LNCaP clone FGC (cell line): Measurements from ENCODE around the gene EBF4.

Source experiments
- DNase-seq: peaks from one replicate; pipeline ENCODE4 v3.0.0-alpha.2; 2011; ENCODE audit warnings: low read depth
- H3K4me3 ChIP-seq: 2 replicates; pipeline ENCODE4 v1.5.1; 2011; ENCODE audit warnings: mild to moderate bottlenecking, low read depth, low read length, control low read depth
- TF ChIP-seq, protein P1 (sequence below): IDR thresholded peaks from 2 replicates; pipeline ENCODE4 v1.5.1; 2012; ENCODE audit warnings: mild to moderate bottlenecking; ENCODE audit not compliant: control insufficient read depth, insufficient read depth; ENCODE audit errors: extremely low read depth

Gene EBF4

DNA sequence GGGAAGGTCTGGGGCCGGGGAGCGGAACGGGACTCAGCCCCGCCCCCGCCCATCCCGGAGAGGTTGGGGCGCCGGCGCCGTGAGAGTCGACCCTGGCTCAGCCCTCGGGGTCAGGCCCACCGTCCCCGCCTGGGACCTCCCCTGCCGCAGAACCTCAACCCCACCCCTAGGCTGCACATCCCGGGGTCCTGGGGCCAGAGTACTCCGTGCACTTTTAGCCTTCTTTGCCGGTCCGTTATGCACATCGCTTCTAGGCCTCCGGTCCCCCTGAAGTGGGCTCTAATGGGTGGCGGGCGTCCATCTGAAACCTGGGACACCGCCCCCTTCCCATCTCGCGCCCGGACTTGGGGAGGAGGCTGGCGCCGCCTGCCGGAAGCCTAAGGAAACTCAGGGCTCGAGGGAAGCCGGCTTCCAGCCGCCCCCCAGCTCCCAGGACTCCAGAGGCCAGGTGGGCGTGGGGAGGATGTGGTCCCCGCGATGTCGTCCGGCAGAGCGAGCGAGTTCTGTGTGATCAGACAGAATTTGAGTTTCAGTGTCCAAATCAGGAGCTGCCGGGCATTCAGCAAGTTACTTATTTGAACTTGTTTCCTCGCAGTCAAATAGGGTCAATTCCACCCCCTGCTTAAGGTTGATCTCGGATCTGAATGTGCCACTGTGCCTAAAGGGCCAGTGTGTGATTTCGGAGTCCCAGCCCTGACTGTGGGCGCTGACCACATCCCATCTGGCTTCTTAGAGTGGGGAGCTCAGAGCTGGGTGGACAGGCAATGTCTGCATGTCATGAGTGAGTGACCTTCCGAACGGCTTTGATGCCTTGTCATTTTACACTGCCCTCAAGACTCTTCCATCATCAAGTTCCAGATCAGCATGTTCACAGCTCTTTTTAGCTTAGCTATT is 60.2 kb downstream of the EBF4 start:
- TF ChIP-seq, protein P1, sequence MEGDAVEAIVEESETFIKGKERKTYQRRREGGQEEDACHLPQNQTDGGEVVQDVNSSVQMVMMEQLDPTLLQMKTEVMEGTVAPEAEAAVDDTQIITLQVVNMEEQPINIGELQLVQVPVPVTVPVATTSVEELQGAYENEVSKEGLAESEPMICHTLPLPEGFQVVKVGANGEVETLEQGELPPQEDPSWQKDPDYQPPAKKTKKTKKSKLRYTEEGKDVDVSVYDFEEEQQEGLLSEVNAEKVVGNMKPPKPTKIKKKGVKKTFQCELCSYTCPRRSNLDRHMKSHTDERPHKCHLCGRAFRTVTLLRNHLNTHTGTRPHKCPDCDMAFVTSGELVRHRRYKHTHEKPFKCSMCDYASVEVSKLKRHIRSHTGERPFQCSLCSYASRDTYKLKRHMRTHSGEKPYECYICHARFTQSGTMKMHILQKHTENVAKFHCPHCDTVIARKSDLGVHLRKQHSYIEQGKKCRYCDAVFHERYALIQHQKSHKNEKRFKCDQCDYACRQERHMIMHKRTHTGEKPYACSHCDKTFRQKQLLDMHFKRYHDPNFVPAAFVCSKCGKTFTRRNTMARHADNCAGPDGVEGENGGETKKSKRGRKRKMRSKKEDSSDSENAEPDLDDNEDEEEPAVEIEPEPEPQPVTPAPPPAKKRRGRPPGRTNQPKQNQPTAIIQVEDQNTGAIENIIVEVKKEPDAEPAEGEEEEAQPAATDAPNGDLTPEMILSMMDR, result peak; percentile 32
- no peak for DNase-seq
- peak overlapping the region; percentile 34 for H3K4me3 ChIP-seq

DNA sequence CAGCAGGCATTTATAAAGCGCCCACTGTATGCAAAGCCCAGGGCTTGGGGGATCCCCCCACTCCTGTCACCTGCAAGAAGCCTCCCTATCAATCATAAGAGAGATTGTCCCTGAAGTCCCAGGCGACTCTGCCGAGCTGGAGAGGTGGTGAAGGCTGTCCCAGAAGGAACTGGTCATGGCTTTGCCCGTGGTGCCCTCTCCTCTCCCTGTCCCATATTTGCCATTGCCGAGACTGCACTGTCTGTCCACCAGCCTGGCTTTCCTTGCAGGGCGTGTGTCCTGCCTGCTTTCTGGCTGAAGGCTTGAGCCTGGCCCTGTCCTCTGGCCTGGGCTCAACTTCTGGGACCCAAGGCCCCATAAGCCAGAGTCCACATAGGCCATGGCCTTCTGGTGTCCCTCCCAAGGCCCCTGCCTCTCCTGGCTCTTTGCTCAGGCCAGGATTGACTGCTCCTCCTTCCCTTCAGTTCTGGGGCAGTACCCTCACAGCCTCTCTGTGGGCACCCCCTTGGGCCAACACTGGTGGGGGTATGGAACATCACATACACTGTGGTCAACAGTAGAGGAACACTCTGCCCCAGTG is 61.0 kb downstream of the EBF4 start:
- H3K4me3 ChIP-seq, result no peak overlapping the region
- TF ChIP-seq, protein P1, result no peak
- DNase-seq, result no peak

DNA sequence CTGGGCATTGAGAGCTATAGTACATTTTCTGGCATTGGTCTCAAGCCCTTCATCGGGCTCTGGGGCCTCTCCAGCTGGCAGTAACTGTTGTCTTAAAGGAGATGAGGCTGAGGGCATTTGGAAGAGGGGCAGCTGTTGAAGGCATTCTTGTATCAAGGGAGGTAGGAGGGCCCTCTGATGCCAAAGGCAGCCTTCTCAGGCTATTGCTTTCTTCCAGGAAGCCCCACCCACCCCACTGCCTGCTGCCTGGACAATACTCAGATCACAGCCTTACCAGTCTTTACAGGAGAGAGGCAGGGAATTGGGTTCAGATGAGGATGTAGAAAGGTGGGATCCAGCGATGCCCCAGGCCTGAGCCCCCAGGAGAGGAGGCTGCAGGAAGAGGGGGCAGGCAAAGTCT is 61.8 kb downstream of the EBF4 start:
- TF ChIP-seq, protein P1, result no peak
- no peak overlapping the region for H3K4me3 ChIP-seq
- DNase-seq, result no peak

DNA sequence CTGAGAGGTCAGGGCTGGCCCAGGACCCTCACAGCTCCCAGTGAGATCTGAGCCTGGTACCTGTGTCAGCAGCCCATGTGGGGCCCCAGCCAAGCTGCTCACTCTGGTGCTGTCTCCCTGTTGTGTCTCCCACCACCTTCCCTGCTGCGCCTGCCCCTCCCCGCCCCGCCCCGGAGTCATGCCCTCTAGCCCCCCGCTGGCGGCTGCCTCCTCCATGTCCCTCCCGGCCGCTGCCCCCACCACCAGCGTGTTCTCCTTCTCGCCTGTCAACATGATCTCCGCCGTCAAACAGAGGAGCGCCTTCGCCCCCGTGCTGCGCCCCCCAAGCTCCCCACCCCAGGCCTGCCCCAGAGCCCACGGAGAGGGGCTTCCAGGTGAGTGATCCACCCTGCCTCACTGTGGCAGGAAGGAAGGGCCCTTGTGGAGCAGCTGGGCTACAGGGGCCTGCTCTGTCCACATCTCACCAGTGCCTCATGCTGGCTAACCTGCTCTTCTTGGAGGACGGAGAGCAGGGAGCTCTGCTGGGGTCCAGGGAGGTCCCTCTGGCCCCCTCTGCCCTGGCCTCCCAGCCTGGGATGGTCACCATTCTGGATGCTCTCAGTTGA is 63.0 kb downstream of the EBF4 start:
- TF ChIP-seq, protein P1, result no peak
- H3K4me3 ChIP-seq, result no peak overlapping the region
- DNase-seq, result no peak

DNA sequence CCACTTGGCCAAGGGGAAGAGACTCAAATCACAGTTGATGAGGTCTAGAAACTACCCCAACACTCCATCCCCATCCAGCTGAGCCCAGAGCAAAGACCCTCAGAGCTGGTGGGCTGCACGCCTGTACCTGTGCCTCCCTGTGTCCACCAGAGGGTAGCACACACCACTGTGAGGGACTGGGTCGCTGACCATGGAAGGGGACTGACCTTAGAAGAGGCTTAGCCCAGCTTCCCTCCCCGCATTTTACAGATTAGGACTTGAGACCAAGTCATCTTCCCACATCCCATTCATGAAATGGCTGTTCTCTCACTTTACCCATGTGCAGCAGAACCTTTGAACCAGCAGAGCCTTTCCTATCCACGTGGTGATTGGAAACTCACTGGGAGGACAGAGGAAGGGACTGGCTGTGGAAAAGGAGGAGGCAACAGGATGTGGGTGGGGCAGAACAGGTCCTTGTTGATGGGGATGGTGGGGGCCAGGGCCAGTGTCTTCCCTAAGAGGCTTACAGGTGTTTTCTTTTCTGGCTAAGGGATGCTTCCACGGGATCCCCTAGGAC is 63.6 kb downstream of the EBF4 start:
- no peak for DNase-seq
- no peak overlapping the region for H3K4me3 ChIP-seq
- TF ChIP-seq, protein P1, result peak; percentile 84

DNA sequence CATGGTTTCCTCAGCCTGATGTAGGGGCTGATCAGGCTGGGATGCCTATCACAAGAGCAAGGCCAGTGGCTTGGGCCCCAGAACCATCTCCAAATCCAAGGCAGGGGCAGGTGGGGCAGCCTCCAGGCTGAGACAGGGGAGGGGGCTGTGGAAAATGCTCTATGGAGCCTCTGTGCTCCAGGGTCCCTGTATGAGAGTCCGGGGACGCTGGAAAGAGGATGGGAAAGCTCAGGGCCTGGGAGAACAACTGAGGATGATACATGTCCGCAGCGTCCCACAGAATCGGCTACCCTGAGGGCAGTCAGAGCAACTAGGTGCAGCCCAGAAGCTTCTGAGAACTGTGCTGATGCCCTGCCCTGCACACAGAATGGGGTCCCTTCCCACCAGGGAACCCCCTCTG is 64.4 kb downstream of the EBF4 start:
- no peak overlapping the region for H3K4me3 ChIP-seq
- TF ChIP-seq, protein P1, result no peak
- DNase-seq, result no peak
